Right lobe of liver (tissue), 6 donors: ENCODE results near the gene CC2D2A. TPM values are rescaled to one million over a fixed set of nuclear protein-coding genes. Genes with fewer than 3 reads are reported as not detected.
A peak's percentile ranks its signal among the peaks of the same experiment; 100 is the strongest.

Experiments
- ATAC-seq, 4 donors: fragments of 200-7000 bp; cut with Tn5 transposase; one replicate each; pipeline ENCODE4 v1.9.1; 2020; ENCODE audit warnings: mild to moderate bottlenecking in 4 of 4, moderate library complexity in 4 of 4
- DNase-seq, 3 donors: peaks; one replicate each; pipeline ENCODE4 v3.0.0-alpha.2; 2020
- H3K27ac ChIP-seq, 3 donors: fragments of 200-600 bp; one replicate each; pipeline ENCODE4 v1.8.0; 2022
- H3K27me3 ChIP-seq, 2 donors: fragments of 200-600 bp; one replicate each; pipeline ENCODE4 v1.8.0; 2022
- H3K36me3 ChIP-seq, 4 donors: fragments of 200-600 bp; sonication (generic) in 1 of 4; one replicate each; pipeline versions ENCODE4 v1.5.1 to v1.8.0; 2017 to 2022; ENCODE audit warnings: control low read depth in 1 of 4
- H3K4me1 ChIP-seq, 4 donors: fragments of 200-600 bp; sonication (generic) in 1 of 4; one replicate each; pipeline versions ENCODE4 v1.5.1 to v1.8.0; 2017 to 2022; ENCODE audit warnings: control low read depth in 1 of 4
- H3K4me3 ChIP-seq, 3 donors: fragments of 200-600 bp; one replicate each; pipeline ENCODE4 v1.8.0; 2022
- H3K9me3 ChIP-seq, 4 donors: fragments of 200-600 bp; sonication (generic) in 1 of 4; one replicate each; pipeline versions ENCODE4 v1.5.1 to v1.8.0; 2017 to 2022; ENCODE audit warnings: control low read depth in 1 of 4
- CTCF ChIP-seq, 4 donors: fragments of 200-600 bp in 3 of 4; fragments of 450-650 bp in 1 of 4; IDR thresholded peaks; one replicate each; pipeline versions ENCODE4 v1.5.1 to v1.8.0; 2016 to 2022; ENCODE audit warnings: antibody characterized with exemption in 4 of 4, mild to moderate bottlenecking in 2 of 4
- POLR2A ChIP-seq: fragments of 450-650 bp; IDR thresholded peaks from one replicate; pipeline ENCODE4 v1.6.1; 2017; ENCODE audit warnings: antibody characterized with exemption, mild to moderate bottlenecking
- WGBS: methylation state at CpG from one replicate; pipeline ENCODE4 v1.1.6; 2018; ENCODE audit warnings: low coverage, low lambda C conversion rate; ENCODE audit not compliant: insufficient coverage; ENCODE audit errors: missing lambda C conversion rate; 5-methylcytosine and 5-hydroxymethylcytosine counted together
- intact Hi-C, 2 donors: fragments of 100-400 bp; cut with DNase I; formaldehyde crosslinking; loops; one replicate each; pipeline versions ENCODE4 v1.11.2 to v1.14.1; 2022
- total RNA-seq, 6 experiments: library from RNA; depleted of rRNA in 2 of 6; stranded (reverse); fragments of >200 nt in 2 of 6; fragmentation: NEBNext Ultra II Directional in 3 of 6; extraction: Animal tissue kit (Norgen Biotek cat#: 25700) in 3 of 6; gene quantifications; one replicate each; pipeline versions ENCODE4 v1.1.0 to v1.2.4, GENCODE V29; 2016 to 2023
- donor health status: DM: no; HTN: yes; CAD: no.
- donor health status: DM: no; HTN: no; CAD: no.
- donor health status: DM: no; HTN: no; CAD: no.
- donor health status: DM: no; HTN: yes; CAD: no.
- donor health status: DM: no; HTN: yes; CAD: no.

CC2D2A gene
- total RNA-seq, 6 experiments from 2014 or later: 1.7 to 6.5 (median 3.2) TPM

- TF ChIP-seq CTCF (IDR thresholded peaks at IDR 0.05): no peak
- no peak for TF ChIP-seq POLR2A
- Histone ChIP-seq H3K36me3 (no peaks in the 10 kb centered on the region), H3K4me1 (peaks cover 0 to 8% (median 0%) of the 10 kb centered on the region in 4 donors), H3K9me3 (no peaks in the 10 kb centered on the region), H3K27me3 (no peaks in the 10 kb centered on the region), H3K4me3 (no peak overlapping the region), H3K27ac (no peak overlapping the region)
- 58% methylated on average over 1 of the region's 1 CpG for WGBS
- no peak for ATAC-seq
- intact Hi-C loops: no loop called here
- no peak for DNase-seq
These were observed 74.6 kb downstream of the CC2D2A start for GRCh38 chr4:15544248-15544729.

GRCh38 chr4:15545371-15545770 is 75.7 kb downstream of the CC2D2A start:
- DNase-seq: no peak
- WGBS: 71% methylated on average over 2 of the region's 2 CpGs
- H3K9me3 ChIP-seq: no peaks in the 10 kb centered on the region
- intact Hi-C loops: no loop called here
- no peak overlapping the region for H3K27ac ChIP-seq
- peaks cover 0 to 8% (median 0%) of the 10 kb centered on the region in 4 donors for H3K4me1 ChIP-seq
- no peaks in the 10 kb centered on the region for H3K27me3 ChIP-seq
- H3K36me3 ChIP-seq: no peaks in the 10 kb centered on the region
- no peak overlapping the region for H3K4me3 ChIP-seq
- ATAC-seq: peak; percentile 31 to 63 (median 50)
- no peak for TF ChIP-seq CTCF (IDR thresholded peaks at IDR 0.05)
- TF ChIP-seq POLR2A: no peak

DNA sequence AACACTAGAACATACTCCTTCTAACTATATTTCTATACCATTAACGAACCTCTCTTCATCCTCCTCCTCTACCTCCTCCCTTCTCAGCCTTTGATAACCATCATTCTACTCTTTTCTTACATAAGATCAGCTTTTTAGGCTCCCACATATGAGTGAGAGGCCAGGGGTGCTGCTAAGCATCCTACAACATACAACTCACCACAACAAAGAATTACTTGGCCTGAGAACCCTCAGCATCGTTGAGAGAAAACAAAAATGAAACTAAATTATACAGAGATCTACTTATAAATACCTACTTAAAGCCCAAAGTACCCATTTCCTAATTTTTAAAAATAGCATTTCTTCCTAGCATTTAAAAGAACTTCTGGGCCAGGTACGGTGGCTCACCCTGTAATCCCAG is 77.7 kb downstream of the CC2D2A start:
- intact Hi-C loops: no loop called here
- DNase-seq (no peak), ATAC-seq (no peak)
- H3K4me1 ChIP-seq: peaks cover 0 to 22% (median 4%) of the 10 kb centered on the region in 4 donors
- 50% methylated on average over 3 of the region's 3 CpGs for WGBS
- TF ChIP-seq POLR2A (no peak), CTCF (IDR thresholded peaks at IDR 0.05) (no peak)
- H3K4me3 ChIP-seq: no peak overlapping the region
- no peak overlapping the region for H3K27ac ChIP-seq
- H3K36me3 ChIP-seq: no peaks in the 10 kb centered on the region
- H3K9me3 ChIP-seq: no peaks in the 10 kb centered on the region
- H3K27me3 ChIP-seq: no peaks in the 10 kb centered on the region

GRCh38 chr4:15550491-15550890 is 80.8 kb downstream of the CC2D2A start:
- Histone ChIP-seq H3K27me3 (no peaks in the 10 kb centered on the region), H3K9me3 (no peaks in the 10 kb centered on the region), H3K4me3 (no peak overlapping the region), H3K4me1 (peaks cover 0 to 26% (median 6%) of the 10 kb centered on the region in 4 donors), H3K36me3 (no peaks in the 10 kb centered on the region), H3K27ac (no peak overlapping the region)
- 82% methylated on average over 3 of the region's 3 CpGs for WGBS
- ATAC-seq (no peak), DNase-seq (no peak)
- TF ChIP-seq CTCF (IDR thresholded peaks at IDR 0.05) (no peak), POLR2A (no peak)
- intact Hi-C loops: no loop called here
